IMR-90 (cell line): ENCODE measurements around the gene PYGO2. TPM values are rescaled to one million over a fixed set of nuclear protein-coding genes. Genes with fewer than 3 reads are reported as not detected.

Source experiments
- ATAC-seq: fragments of 200-7000 bp; cut with Tn5 transposase; 2 replicates; pipeline ENCODE4 v1.9.1; 2020; ENCODE audit warnings: low read depth, mild to moderate bottlenecking, moderate library complexity
- BruUV-seq: library from RNA; stranded (reverse); fragments of 400-500 nt; replicated peaks from 2 replicates; lab custom pipeline; 2021; lab: Mats Ljungman, UMichigan
- CTCF ChIA-PET: fragments of 300-600 bp; formaldehyde crosslinking; extraction: SDS; loops from one replicate; lab custom pipeline; 2021; ENCODE audit warnings: antibody characterized with exemption; lab: Yijun Ruan, JAX
- POLR2A ChIA-PET: fragments of 300-600 bp; sonication (Branson Sonifier 250); formaldehyde crosslinking; loops from one replicate; lab custom pipeline; 2022; ENCODE audit warnings: antibody characterized with exemption; ENCODE audit not compliant: unreplicated experiment; lab: Charles Lee
- DNase-seq: peaks from one replicate; pipeline ENCODE4 v3.0.0; 2013
- H2AFZ ChIP-seq: replicated peaks from 2 replicates; pipeline ENCODE3; 2013; ENCODE audit warnings: low read length, mild to moderate bottlenecking; ENCODE audit not compliant: poor library complexity
- H2AK5ac ChIP-seq: 2 replicates; pipeline ENCODE4 v1.6.1; 2013; ENCODE audit warnings: low read depth, low read length, inconsistent platforms
- H2AK9ac ChIP-seq: replicated peaks from 2 replicates; pipeline ENCODE3; 2013; ENCODE audit warnings: mild to moderate bottlenecking, low read depth, low read length, moderate library complexity; ENCODE audit not compliant: poor library complexity
- H2BK120ac ChIP-seq: 2 replicates; pipeline ENCODE4 v1.6.1; 2013; ENCODE audit warnings: low read depth, low read length, inconsistent platforms
- H2BK15ac ChIP-seq: 3 replicates; pipeline ENCODE4 v1.6.1; 2013; ENCODE audit warnings: low read depth, low read length, inconsistent platforms
- H2BK20ac ChIP-seq: 2 replicates; pipeline ENCODE4 v1.6.1; 2013; ENCODE audit warnings: low read depth, mild to moderate bottlenecking, inconsistent platforms, low read length, moderate library complexity
- H2BK5ac ChIP-seq: 2 replicates; pipeline ENCODE4 v1.6.1; 2013; ENCODE audit warnings: mild to moderate bottlenecking, low read depth, low read length, inconsistent platforms; ENCODE audit not compliant: poor library complexity, severe bottlenecking
- H3K14ac ChIP-seq: replicated peaks from 2 replicates; pipeline ENCODE4 v1.6.1; 2013; ENCODE audit warnings: low read depth, low read length, inconsistent platforms
- H3K18ac ChIP-seq: 2 replicates; pipeline ENCODE4 v1.6.1; 2013; ENCODE audit warnings: low read depth, low read length, control low read depth
- H3K23ac ChIP-seq: 2 replicates; pipeline ENCODE4 v1.6.1; 2013; ENCODE audit warnings: low read depth, low read length, inconsistent platforms
- H3K27ac ChIP-seq: 2 replicates; pipeline ENCODE4 v1.5.1; 2013; ENCODE audit warnings: mild to moderate bottlenecking, control low read depth, low read length; ENCODE audit not compliant: insufficient read depth
- H3K27me3 ChIP-seq: 2 replicates; pipeline ENCODE4 v1.6.1; 2013; ENCODE audit warnings: low read length; ENCODE audit not compliant: control insufficient read depth, insufficient read depth
- H3K36me3 ChIP-seq: 2 replicates; pipeline ENCODE4 v1.6.1; 2013; ENCODE audit warnings: low read length, mixed read lengths; ENCODE audit not compliant: control insufficient read depth, insufficient read depth
- H3K4ac ChIP-seq: 2 replicates; pipeline ENCODE4 v1.6.1; 2013; ENCODE audit warnings: low read depth, low read length, inconsistent platforms
- H3K4me1 ChIP-seq: 2 replicates; pipeline ENCODE4 v1.6.1; 2013; ENCODE audit warnings: low read length, mixed read lengths; ENCODE audit not compliant: control insufficient read depth, insufficient read depth
- H3K4me2 ChIP-seq: 2 replicates; pipeline ENCODE4 v1.6.1; 2013; ENCODE audit warnings: low read depth, mild to moderate bottlenecking, control low read depth, low read length, moderate library complexity
- H3K4me3 ChIP-seq: 2 replicates; pipeline ENCODE4 v1.5.1; 2013; ENCODE audit warnings: low read depth, mild to moderate bottlenecking, control low read depth, low read length, moderate library complexity; ENCODE audit not compliant: insufficient read depth
- H3K56ac ChIP-seq: 2 replicates; pipeline ENCODE4 v1.6.1; 2013; ENCODE audit warnings: low read length, inconsistent platforms; ENCODE audit not compliant: insufficient read depth; ENCODE audit errors: extremely low read depth
- H3K79me1 ChIP-seq, 2 experiments: 2 replicates each; pipeline ENCODE4 v1.6.1; 2013; ENCODE audit warnings: low read length in 2 of 2, inconsistent platforms in 1 of 2, low read depth in 1 of 2
- H3K9ac ChIP-seq: 2 replicates; pipeline ENCODE4 v1.6.1; 2013; ENCODE audit warnings: low read depth, low read length, control low read depth
- H3K9me1 ChIP-seq: 2 replicates; pipeline ENCODE4 v1.6.1; 2013; ENCODE audit warnings: low read length, inconsistent platforms; ENCODE audit not compliant: insufficient read depth
- H3K9me3 ChIP-seq: 2 replicates; pipeline ENCODE4 v1.6.1; 2013; ENCODE audit warnings: low read length; ENCODE audit not compliant: control insufficient read depth, insufficient read depth
- H4K20me1 ChIP-seq: 2 replicates; pipeline ENCODE4 v1.6.1; 2013; ENCODE audit warnings: low read length, inconsistent platforms; ENCODE audit not compliant: insufficient read depth
- H4K5ac ChIP-seq: 2 replicates; pipeline ENCODE4 v1.6.1; 2013; ENCODE audit warnings: mild to moderate bottlenecking, low read depth, low read length, control low read depth
- H4K8ac ChIP-seq, 2 experiments: 2 replicates each; pipeline ENCODE4 v1.6.1; 2013; ENCODE audit warnings: low read depth in 2 of 2, low read length in 2 of 2, control low read depth in 1 of 2, inconsistent platforms in 1 of 2
- H4K91ac ChIP-seq: 2 replicates; pipeline ENCODE4 v1.6.1; 2013; ENCODE audit warnings: low read depth, low read length, inconsistent platforms; ENCODE audit not compliant: insufficient read depth
- RCOR1 ChIP-seq: IDR thresholded peaks from 2 replicates; pipeline ENCODE4 v1.6.1; 2012; ENCODE audit warnings: mild to moderate bottlenecking, low read length, improper control_type of control experiment; ENCODE audit not compliant: insufficient replicate concordance
- WGBS, 2 experiments: methylation state at CpG; one replicate each; pipeline versions ENCODE4 v1.1.5 to v1.1.7; 2013; ENCODE audit warnings: missing lambda C conversion rate in 2 of 2; ENCODE audit not compliant: insufficient read length in 1 of 2; ENCODE audit errors: extremely low coverage in 2 of 2; 5-methylcytosine and 5-hydroxymethylcytosine counted together
- dilution Hi-C: fragments of 300-500 bp; cut with HindIII; formaldehyde crosslinking; loops from one replicate; pipeline ENCODE4 v1.14.3; 2018; ENCODE audit warnings: low sequenced_read_pairs; ENCODE audit not compliant: unreplicated experiment
- in situ Hi-C: fragments of 300-500 bp; cut with MboI; formaldehyde crosslinking; loops from 3 replicates; pipeline ENCODE4 v1.14.3; 2019; ENCODE audit warnings: low sequenced_read_pairs, inconsistent platforms, mixed read lengths
- intact Hi-C: fragments of 100-400 bp; cut with micrococcal nuclease; formaldehyde crosslinking; loops from 2 replicates; pipeline ENCODE4 v1.10.0; 2022
- polyA plus RNA-seq, 3 experiments: library from polyadenylated mRNA; depleted of rRNA; stranded (reverse); fragments of >200 nt; gene quantifications; 2 replicates each; pipeline ENCODE4 v1.2.3, GENCODE V29; 2012; ENCODE audit warnings: low replicate concordance in 1 of 3
- total RNA-seq: library from RNA; depleted of rRNA; stranded (reverse); fragments of >200 nt; gene quantifications from 2 replicates; pipeline ENCODE4 v1.2.3, GENCODE V29; 2012

The PYGO2 gene
- total and polyA plus RNA-seq, 2 of the 4 experiments (the other 2 are of a cell fraction): 5.4 to 14.8 TPM

DNA sequence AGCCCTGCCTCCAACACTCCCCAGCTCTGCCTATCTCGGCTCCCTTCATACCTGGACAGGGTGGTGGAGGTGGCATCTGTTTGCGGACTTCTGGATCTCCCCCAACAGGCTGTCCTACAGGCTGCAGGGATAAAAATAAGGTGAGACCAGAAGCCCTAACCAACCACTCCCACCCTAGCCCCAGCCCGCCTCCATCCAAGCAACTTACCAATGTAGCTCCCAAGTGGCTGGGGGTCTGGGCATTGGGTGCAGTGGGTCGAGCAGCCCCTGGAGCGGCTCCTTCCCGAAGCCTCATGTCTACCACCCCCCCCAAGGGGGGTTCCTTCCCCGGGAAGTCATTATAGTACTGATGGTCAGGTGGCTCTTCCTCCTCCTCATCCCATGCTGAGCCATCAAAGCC lies 4.5 kb upstream of the PYGO2 start:
- Histone ChIP-seq H4K20me1 (peaks cover 47% of the 10 kb centered on the region), H3K23ac (no peak overlapping the region), H3K18ac (no peak overlapping the region), H3K4me3 (no peak overlapping the region), H3K4me2 (no peak overlapping the region), H4K91ac (no peak overlapping the region), H2BK5ac (no peak overlapping the region), H3K14ac (no peak overlapping the region), H3K27ac (no peak overlapping the region), H3K56ac (no peak overlapping the region), H2AK9ac (no peak overlapping the region), H3K9me1 (peaks cover under 1% of the 10 kb centered on the region; the same call in 1 of the 2 replicates), H4K8ac (no peak overlapping the region), H2AK5ac (no peak overlapping the region), H3K4ac (no peak overlapping the region), H3K79me1 (peaks cover 20 to 79% of the 10 kb centered on the region in 2 experiments), H4K5ac (no peak overlapping the region), H3K27me3 (no peaks in the 10 kb centered on the region), H2BK120ac (no peak overlapping the region), H3K4me1 (peaks cover 10% of the 10 kb centered on the region), H2BK15ac (no peak overlapping the region), H2AFZ (no peak overlapping the region), H3K9me3 (no peaks in the 10 kb centered on the region), H2BK20ac (no peak overlapping the region), H3K9ac (no peak overlapping the region), H3K36me3 (peaks cover 58% of the 10 kb centered on the region)
- intact Hi-C loops: no loop called here
- no TSS peak for BruUV-seq
- TF ChIP-seq RCOR1: no peak
- DNase-seq: no peak
- WGBS, 2 experiments: no CpG with 5 or more reads among the region's 7 CpGs
- dilution Hi-C loops: no loop called here
- no peak for ATAC-seq
- in situ Hi-C loops: no loop called here
- ChIA-PET CTCF (interaction anchor here (1.2 kb wide), 1 partner anchor 33 kb away, joined by 4 read pairs; no protein-coding TSS in a partner anchor), POLR2A (no interaction called here)
